Bronchial epithelial cell (primary cell): ENCODE measurements around the gene EPS8L2. TPM values are rescaled to one million over a fixed set of nuclear protein-coding genes. Genes with fewer than 3 reads are reported as not detected.

Source experiments
- DNase-seq: peaks from one replicate; pipeline ENCODE4 v3.0.0-alpha.2; 2010; ENCODE audit warnings: low read depth
- FAIRE-seq: peaks from 2 replicates; lab custom pipeline; 2011; peaks lifted over from hg19 to GRCh38; lab: Jason Lieb, UNC
- H3K27me3 ChIP-seq: 2 replicates; pipeline ENCODE4 v1.5.1; 2011; ENCODE audit warnings: low read length; ENCODE audit not compliant: control insufficient read depth, insufficient read depth
- H3K36me3 ChIP-seq: 2 replicates; pipeline ENCODE4 v1.5.1; 2011; ENCODE audit warnings: low read length; ENCODE audit not compliant: control insufficient read depth, insufficient read depth
- H3K4me3 ChIP-seq: 2 replicates; pipeline ENCODE4 v1.5.1; 2011; ENCODE audit warnings: mild to moderate bottlenecking, low read depth, low read length, control low read depth
- total RNA-seq: library from RNA; depleted of rRNA; stranded (reverse); fragments of >200 nt; gene quantifications from 2 replicates; pipeline ENCODE4 v1.2.1, GENCODE V29; 2014
- TF ChIP-seq, protein P1 (sequence below): IDR thresholded peaks from 2 replicates; pipeline ENCODE4 v1.5.1; 2011; ENCODE audit warnings: mild to moderate bottlenecking, moderate library complexity, low read length, control low read depth, inconsistent platforms; ENCODE audit not compliant: insufficient read depth, severe bottlenecking

The EPS8L2 gene
- total RNA-seq, 1 donor from 2014 or later = 105 TPM

GRCh38 chr11:770642-771616, 64.9 kb downstream of the EPS8L2 start:
- no peak for DNase-seq
- no peak overlapping the region for H3K4me3 ChIP-seq
- TF ChIP-seq, protein P1, sequence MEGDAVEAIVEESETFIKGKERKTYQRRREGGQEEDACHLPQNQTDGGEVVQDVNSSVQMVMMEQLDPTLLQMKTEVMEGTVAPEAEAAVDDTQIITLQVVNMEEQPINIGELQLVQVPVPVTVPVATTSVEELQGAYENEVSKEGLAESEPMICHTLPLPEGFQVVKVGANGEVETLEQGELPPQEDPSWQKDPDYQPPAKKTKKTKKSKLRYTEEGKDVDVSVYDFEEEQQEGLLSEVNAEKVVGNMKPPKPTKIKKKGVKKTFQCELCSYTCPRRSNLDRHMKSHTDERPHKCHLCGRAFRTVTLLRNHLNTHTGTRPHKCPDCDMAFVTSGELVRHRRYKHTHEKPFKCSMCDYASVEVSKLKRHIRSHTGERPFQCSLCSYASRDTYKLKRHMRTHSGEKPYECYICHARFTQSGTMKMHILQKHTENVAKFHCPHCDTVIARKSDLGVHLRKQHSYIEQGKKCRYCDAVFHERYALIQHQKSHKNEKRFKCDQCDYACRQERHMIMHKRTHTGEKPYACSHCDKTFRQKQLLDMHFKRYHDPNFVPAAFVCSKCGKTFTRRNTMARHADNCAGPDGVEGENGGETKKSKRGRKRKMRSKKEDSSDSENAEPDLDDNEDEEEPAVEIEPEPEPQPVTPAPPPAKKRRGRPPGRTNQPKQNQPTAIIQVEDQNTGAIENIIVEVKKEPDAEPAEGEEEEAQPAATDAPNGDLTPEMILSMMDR = no peak
- no peaks in the 10 kb centered on the region for H3K27me3 ChIP-seq
- peak; percentile 93 for FAIRE-seq
- H3K36me3 ChIP-seq = peaks cover 57% of the 10 kb centered on the region

DNA sequence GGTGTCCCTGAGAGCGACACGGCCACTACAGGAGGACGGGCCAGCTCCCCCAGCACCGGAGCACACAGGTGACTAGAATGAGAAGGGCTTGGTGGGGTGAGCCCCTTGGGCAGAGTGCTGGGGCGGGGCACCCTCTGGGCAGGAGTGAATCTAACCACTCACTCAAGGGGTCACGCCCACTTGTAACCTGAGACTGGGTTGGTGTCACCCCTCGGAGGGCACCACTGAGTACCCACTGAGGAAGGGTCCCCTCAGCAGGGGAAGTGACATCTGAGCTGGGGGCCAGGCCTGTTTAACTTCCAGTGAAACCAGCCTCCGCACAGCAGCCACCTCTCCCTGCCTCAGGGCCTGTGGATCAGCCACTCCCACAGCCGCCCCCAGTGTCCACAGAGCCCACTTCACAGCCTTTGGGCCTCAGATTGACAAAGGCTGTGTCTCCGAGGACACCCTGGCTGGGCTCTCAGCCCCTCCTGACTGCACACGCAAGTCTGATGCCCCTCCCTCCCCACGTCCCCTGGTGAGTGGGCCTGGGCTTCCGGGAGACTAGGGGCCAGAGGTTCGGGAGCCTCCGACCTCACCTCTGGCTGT, 65.7 kb downstream of the EPS8L2 start:
- no peaks in the 10 kb centered on the region for H3K27me3 ChIP-seq
- TF ChIP-seq, protein P1 = no peak
- H3K4me3 ChIP-seq = no peak overlapping the region
- peaks cover 50% of the 10 kb centered on the region for H3K36me3 ChIP-seq
- DNase-seq (no peak), FAIRE-seq (no peak)

DNA sequence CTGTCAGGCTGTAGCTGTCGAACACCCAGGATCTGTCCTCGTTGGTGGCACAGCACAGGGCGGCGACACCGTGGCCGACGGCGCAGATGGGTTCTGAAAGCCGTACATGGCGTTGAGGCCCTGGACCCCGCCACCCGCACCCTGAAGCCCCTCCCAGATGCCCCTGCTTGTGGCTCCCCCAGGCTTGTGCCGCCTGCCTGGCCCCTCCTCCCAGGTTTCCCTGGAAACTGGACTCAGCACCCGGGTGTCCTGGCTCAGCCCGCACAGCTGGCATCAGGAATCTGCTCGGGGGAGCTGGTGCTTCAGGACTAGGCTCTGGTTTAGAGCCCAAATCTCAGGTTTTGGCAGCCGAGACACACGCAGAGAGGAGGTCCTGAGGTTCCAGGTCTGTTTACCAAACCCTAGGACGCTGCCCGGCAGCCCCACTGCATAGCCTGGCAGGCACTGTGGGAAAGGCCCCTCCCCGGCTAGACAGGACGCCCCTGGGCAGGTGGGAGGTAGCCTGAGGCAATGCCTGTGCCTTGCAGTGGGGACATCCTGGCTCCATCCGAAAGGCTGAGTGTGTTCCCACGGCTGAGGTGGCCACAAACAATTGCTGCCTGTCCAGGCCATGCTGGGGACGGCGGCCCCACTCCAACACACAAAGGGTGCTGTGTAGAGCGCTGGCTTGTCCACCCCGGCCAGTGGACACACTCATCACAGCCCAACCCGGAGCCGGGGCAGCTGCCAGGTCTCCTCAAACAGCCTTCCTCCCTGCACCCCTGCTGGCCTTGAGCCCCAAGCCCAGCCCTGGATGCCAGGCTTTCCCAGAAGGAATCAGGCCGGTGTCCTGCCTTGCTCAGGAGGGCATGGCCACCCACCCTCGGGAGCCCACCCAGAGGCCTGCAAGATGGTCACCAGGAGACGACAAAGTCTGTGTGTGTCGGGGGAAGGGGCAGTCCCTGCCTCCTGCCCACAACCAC, 66.7 kb downstream of the EPS8L2 start:
- TF ChIP-seq, protein P1 = no peak
- DNase-seq (no peak), FAIRE-seq (no peak)
- peaks cover 44% of the 10 kb centered on the region for H3K36me3 ChIP-seq
- no peaks in the 10 kb centered on the region for H3K27me3 ChIP-seq
- no peak overlapping the region for H3K4me3 ChIP-seq

GRCh38 chr11:773425-773824, 67.4 kb downstream of the EPS8L2 start:
- TF ChIP-seq, protein P1 = no peak
- no peak overlapping the region for H3K4me3 ChIP-seq
- H3K27me3 ChIP-seq = no peaks in the 10 kb centered on the region
- peaks cover 44% of the 10 kb centered on the region for H3K36me3 ChIP-seq
- DNase-seq = no peak
- no peak for FAIRE-seq

GRCh38 chr11:773830-774229, 67.8 kb downstream of the EPS8L2 start:
- DNase-seq (no peak), FAIRE-seq (no peak)
- H3K36me3 ChIP-seq = peaks cover 44% of the 10 kb centered on the region

More at GRCh38 chr11:773830-774229, 67.8 kb downstream of the EPS8L2 start:
- no peaks in the 10 kb centered on the region for H3K27me3 ChIP-seq
- TF ChIP-seq, protein P1 = no peak
- no peak overlapping the region for H3K4me3 ChIP-seq
